ENCODE measurements around the gene MAGEA8. TPM values are rescaled to one million over a fixed set of nuclear protein-coding genes. Genes with fewer than 3 reads are reported as not detected.
"Not testable (repeated sequence)": the region's sequence is repeated elsewhere in the genome, so short reads cannot be mapped to it uniquely, and the experiment has no call there.

The MAGEA8 gene
- total RNA-seq, 1 experiment from 2014 or later, result 1.4 TPM

- DNase-seq (ENCODE audit: low read depth), result peak; percentile 46
These were observed 23.1 kb downstream of the MAGEA8 start for GRCh38 chrX:149903889-149904748.

DNA sequence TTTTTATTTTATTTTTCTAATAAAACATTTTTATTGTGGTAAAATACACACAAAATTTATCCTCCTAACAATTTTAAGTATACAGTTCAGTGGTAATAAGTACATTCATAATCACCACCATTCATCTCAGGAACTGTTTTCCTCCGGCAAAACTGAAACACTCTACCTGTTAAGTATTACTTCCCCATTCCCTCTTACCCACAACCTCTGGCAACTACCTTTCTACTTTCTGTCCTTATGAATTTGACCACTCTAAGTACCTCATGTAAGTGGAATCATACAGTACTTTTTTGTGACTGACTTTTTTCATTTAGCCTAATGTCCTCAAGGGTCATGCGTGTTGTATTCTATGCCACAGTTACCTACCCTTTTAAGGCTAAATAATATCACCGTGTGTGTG, 27.3 kb downstream of the MAGEA8 start:
- no peak for DNase-seq (ENCODE audit: low read depth)

DNA sequence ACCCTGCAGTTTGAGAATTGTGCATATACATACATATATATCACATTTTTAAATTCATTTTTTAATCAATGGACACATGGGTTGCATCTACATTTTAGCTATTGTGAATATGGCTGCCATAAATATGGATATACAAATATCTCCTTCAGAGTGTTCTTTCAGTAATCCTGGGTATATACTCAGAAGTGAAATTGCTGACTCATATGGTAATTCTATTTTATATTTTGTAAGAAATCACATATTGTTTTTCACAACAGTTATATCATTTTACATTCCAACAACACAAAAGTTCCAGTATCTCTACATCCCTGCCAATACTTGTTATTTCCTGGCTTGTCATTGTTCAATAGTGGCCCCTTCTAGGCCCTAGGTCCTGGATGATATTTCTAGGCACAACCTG, 27.7 kb downstream of the MAGEA8 start:
- DNase-seq (ENCODE audit: low read depth), result no peak

GRCh38 chrX:149909324-149910177, 28.6 kb downstream of the MAGEA8 start:
- DNase-seq (ENCODE audit: low read depth), result no peak

DNA sequence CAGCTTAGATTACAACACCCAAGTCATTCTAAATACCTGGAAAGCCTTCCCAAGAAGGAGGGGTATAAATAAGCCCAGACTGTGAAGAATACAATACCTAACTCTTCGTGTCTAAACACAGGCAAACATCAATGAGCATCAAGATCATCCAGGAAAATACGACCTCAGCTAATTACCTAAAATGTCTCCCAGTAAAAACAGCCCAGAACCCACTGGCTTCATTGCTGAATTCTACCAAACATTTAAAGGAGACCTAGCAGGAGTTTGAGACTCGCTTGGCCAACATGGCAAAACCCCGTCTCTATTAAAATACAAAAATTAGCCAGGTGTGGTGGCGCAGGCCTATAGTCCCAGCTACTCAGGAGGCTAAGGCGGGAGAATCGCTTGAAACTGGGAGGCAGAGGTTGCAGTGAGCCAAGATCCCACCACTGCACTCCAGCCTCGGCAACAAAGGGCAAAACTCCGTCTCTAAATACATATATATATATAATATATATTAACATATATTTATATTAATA, 29.3 kb downstream of the MAGEA8 start:
- DNase-seq (ENCODE audit: low read depth), result no peak

GRCh38 chrX:149916745-149917392, 35.9 kb downstream of the MAGEA8 start:
- DNase-seq (ENCODE audit: low read depth), result no peak

DNA sequence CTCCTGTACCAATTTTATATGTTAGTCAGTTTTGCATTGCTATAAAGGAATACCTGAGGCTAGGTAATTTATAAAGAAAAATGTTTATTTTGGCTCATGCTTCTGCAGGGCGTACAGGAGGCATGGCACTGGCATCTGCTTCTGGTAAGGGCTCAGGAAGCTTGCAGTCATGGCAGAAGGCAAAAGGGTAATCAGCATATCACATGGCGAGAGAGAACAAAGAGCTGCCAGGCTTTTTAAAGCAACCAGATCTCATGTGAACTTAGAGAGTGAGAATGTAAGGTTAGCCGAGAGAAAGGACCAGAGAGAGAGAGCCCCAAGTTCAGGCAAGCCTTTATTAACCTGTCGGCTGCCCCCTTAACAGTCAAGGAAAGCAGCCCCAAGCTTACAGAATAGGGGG, 42.9 kb downstream of the MAGEA8 start:
- DNase-seq (ENCODE audit: low read depth), result not testable (repeated sequence)

DNA sequence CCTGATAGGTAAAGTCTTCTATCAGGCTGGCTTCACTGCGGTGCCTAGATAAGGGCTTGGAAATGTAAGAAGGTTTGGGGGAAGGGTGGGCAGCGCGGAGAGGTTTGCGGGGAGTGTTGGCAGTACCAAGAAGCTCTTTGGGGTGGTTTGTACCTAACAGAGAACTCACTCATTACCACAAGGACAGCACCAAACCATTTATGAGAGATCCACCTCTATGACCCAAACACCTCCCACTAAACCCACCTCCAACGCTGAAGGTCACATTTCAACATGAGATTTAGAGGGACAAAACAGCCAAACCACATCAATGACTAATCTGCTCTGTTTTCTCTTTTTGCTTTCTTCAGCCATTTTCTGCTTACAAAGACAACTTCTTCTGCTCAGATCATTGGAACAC, 43.5 kb downstream of the MAGEA8 start:
- not testable (repeated sequence) for DNase-seq (ENCODE audit: low read depth)

GRCh38 chrX:149927245-149927963, 46.4 kb downstream of the MAGEA8 start:
- not testable (repeated sequence) for DNase-seq (ENCODE audit: low read depth)

- DNase-seq (ENCODE audit: low read depth), result not testable (repeated sequence)
These were observed 46.9 kb downstream of the MAGEA8 start for GRCh38 chrX:149927964-149928258.

GRCh38 chrX:149928635-149929034, 47.7 kb downstream of the MAGEA8 start:
- not testable (repeated sequence) for DNase-seq (ENCODE audit: low read depth)

DNA sequence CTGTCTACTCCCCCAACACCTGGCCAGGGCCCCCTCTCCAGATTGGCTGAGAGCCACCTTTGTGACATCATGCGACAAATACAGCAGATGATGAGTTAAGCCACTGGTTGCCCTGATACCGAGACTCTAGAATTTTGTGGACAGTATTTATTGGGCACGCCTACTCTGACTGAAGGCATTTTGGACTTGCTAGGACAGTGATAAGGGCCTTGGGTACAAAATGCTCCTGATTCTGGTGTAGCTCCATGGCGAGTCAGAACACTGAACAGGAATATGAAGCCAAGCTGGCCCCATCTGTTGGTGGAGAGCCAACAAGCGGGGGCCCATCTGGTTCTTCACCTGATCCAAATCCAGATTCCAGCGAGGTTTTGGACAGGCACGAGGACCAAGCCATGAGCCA, 48.4 kb downstream of the MAGEA8 start, which contains the start of gene HSFX4:
TSS of gene HSFX4 (plus strand) at position 174 of the 400 bp plus-strand sequence. CDS start at position 246, 72 bp downstream.
- not testable (repeated sequence) for DNase-seq (ENCODE audit: low read depth)

- not testable (repeated sequence) for DNase-seq (ENCODE audit: low read depth)
These were observed 50.4 kb downstream of the MAGEA8 start for GRCh38 chrX:149931355-149931754.

DNA sequence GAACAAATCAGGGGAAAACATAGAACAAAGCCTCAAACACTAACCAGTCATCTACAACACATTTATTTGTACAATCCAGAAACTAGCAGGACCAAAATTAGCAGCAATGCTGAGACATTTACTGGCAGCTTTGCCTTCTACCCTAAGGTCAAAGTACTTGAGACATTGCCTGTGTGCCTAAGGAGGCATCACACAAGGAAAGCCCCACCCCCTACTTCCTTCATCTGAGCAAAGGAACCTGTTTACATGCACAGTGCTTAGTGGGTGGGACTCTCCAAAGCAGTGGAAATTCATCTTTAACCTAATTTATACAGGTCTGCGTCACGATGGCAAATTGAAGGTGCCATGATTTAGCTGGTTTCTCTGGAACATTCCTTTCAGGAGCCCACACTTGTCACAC, 51.2 kb downstream of the MAGEA8 start:
- not testable (repeated sequence) for DNase-seq (ENCODE audit: low read depth)

GRCh38 chrX:149932970-149933369, 52.0 kb downstream of the MAGEA8 start:
- not testable (repeated sequence) for DNase-seq (ENCODE audit: low read depth)

DNA sequence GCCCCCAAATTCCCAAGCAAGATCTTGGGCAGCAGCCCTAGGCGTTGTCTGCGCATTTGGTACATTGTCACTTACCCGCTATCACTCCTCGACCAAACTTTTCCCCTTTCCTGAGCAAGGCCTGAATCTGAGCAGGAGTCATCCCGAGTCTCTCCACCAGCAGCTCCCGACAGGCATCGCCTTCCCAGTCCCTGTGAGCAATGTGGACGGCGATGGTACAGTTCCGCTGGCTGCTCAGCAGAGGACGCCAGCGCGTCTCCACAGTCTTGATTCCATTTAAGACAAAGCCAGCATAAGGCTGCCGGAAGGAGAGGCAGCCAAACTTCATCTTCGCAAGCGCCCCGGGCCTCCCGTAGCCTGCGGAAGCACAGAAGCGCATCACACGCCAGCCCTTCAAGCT, 52.6 kb downstream of the MAGEA8 start:
- DNase-seq (ENCODE audit: low read depth), result not testable (repeated sequence)

Other genes starting within 250 kb of the MAGEA8 start
- 10.7 and 12.7 TPM in 2 replicates for gene TMEM185A, start 249.4 kb upstream of the MAGEA8 start, total RNA-seq (2014; rRNA removed; shearing (Covaris generic))
- gene MAGEA11, start 169.1 kb upstream of the MAGEA8 start, total RNA-seq (2014; rRNA removed; shearing (Covaris generic)), result 23.4 and 23.6 TPM in 2 replicates
- 0.20 and 0.36 TPM in 2 replicates for gene HSFX1, start 107.1 kb upstream of the MAGEA8 start, total RNA-seq (2014; rRNA removed; shearing (Covaris generic))
- not detected in 2 replicates for gene MAGEA9, start 99.3 kb upstream of the MAGEA8 start, total RNA-seq (2014; rRNA removed; shearing (Covaris generic))
- gene HSFX4, start 48.4 kb downstream of the MAGEA8 start, total RNA-seq (2014; rRNA removed; shearing (Covaris generic)), result not detected in 2 replicates
- 19.2 and 25.0 TPM in 2 replicates for gene EOLA2, start 57.3 kb downstream of the MAGEA8 start, total RNA-seq (2014; rRNA removed; shearing (Covaris generic))